GF-D8 (cell line): ENCODE data around the gene KMO.
A peak's percentile ranks its signal among the peaks of the same experiment; 100 is the strongest.

Experiments used
- DNase-seq: peaks from one replicate; lab custom pipeline; 2025; lab: John Stamatoyannopoulos, UW

Gene KMO

DNA sequence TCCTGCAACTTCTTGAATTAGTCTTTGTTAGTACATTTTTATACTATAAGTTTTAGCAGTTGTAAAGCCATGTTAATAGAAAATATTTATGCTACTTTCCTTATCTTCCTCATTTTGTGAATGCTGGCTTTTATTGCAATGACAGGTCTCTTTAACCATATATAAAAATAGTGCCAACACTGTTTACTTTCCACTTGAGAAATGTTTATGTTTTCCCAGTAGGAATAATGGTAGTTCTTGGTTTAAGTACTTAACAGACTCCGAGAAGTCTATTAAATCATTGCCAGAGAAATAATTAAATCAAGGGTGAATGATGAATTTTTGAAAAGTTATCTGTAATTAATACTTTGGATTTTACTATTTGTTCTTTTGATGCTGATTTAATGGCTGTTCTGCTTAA lies 98.3 kb downstream of the KMO start:
- DNase-seq, result no peak

DNA sequence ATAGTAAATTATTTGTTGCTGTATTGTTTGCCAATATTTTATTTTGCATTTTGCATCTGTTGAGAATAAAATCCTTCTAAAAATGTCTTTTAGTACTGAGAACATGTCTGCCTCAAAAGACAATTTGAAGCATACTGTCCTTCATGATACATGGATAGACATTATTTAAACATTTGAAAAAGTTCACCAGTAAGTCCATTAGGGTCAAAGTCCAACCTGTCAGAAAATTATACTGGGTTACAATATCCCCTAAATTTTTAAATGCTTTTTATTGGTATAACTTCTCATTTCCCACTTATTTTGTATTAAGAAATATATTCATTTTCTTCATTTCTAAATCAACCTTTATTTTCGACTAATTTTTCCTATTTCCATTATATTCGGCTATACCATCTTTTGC lies 98.7 kb downstream of the KMO start:
- no peak for DNase-seq

DNA sequence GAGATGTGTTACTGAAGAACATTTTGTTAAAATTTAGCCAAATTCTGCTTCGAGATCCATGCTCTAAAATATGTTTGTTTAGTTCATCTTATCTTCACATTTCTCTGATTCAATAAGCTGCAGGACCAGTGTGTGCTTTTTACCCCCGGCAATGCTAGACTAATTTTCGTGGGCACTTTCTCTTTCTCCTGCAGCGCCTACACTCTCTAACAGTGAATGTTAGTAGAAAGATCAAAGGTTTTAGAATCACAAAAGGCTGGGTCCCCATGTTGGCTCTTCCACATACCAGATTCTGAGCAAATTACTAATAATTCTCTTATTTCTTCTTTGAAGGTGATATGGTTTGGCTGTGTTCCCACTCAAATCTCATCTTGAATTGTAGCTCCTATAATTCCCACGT lies 99.5 kb downstream of the KMO start:
- no peak for DNase-seq

DNA sequence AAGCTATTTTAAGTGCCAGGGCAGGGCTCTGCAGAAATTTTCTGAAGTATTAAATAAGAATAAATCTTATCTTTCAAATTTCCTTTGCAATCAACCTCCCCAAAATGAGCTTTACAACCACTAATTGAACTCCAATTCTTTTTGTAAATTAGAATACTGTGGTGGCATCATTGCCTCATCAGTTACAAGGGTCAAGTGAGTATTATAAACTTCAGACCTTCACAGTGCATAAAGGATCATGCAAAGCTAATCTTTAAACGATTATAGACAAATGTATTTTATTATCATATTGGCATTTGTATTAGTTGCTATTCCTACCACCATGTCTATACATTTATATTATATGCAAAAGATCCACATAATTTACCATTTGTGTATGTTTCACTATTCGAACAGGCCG lies 100.8 kb downstream of the KMO start:
- DNase-seq, result no peak

DNA sequence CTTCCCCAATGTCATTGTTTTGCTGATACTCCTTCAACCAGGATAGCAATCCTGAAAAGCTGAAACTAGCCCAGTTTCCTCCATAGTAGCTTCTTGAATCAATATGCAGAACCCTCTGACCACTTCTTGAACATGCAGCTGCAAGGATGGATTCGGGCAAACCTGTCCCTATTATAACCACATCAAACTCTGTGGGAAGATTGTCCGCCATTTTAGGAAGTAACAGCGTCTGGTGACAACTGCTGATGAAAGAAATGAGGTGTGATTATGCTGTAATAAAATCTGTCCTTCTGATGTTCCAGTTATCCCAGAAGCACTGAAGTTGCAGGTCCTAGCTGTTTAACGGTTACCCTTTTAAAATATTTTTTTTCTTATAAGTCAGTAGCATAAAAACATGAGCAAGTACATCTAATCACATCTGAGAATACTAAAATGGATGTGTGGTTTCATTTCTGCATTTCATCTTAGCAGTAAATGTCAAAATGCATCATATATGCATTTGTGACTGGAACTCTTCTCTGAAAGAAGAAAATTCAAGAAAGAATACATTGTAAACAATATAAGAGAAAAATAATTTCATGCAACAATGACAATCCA lies 103.5 kb downstream of the KMO start:
- DNase-seq, result no peak

DNA sequence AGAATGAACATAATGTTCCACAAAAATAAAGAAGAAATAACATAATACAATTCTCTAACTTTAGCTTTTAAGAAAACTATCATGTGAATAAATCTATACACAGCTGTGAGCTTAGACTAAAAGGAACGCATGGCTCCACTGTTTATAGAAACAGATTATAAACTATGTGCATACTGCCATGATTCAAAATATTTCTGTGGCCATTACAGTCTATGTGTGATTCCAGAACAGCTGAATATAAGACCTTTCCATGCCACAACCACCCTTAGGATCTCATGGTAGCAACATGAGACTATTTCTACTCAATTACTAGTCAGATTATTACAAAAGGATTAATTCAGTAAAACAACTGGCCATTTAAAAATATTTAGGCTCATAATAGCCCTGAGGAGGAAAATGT lies 104.1 kb downstream of the KMO start:
- DNase-seq, result no peak

DNA sequence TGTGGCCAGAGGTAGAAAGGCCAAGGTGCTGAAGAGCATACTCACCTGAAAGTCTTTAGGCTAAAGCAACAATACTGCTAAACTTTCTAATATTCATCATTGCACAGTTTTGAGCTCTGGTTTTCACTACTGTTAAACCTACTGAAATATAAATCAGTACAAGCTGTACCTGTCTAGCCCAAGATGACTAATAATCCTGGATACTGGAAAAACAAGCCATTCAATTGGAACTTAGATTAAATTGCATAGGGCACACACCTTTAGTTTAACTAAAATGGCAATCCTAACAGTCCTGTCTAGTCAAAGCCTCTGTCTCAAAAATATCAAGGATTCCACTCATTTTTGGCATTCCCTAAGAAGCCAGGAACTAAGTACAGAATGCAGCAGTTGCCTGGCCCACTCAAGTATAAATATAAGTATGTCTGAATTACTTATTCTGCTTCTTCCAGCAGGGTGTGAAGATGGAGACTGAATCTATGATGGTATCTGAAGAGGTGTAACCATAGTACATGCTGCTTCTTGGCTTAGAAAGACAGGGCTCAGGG lies 104.9 kb downstream of the KMO start:
- DNase-seq, result no peak

DNA sequence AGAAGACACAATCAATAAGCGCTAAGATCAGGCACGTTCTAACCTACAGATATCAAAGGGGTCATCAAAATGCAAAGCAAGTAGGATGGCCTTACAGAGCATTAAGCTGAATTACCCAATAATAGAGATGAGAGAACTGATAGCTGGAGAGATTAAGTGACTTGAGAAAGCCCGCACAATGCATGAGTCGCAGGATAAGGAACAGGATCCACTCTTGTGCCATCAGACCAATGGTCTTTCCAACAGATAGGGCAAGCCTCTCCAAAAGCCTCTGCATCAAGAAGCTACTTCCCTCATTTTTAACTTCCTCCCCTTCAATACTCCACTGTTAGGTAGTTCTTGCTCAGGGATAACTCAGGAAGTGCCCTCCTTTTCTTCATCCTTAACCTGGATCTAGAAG lies 105.4 kb downstream of the KMO start:
- peak; percentile 19 for DNase-seq

DNA sequence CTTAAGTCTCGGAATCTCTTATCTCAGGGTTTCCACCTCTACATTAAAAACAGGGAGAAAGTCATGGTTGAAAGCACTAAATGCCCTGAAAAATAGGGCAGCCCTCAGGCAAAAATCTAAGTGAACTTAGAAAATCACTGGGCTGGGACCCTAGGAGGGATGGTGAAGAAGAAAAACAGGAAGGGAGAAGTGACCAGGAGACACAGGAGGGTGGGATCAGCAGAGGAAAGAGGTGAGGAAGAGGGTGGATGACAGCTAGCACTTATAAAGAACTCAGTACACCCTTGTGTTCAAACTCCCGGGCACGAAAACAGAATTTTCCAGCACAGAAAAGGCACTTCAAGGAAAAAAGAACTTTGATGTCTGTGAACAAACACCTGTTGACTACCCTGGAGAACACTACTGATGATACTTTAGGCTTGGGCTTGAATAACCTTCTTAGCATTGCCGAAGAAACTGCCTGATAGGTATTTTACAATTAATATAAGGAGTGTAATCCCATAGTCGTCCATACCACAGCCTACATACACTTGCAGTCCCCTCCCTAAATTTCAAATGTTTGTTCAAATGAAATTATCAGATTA lies 106.0 kb downstream of the KMO start:
- DNase-seq, result no peak

DNA sequence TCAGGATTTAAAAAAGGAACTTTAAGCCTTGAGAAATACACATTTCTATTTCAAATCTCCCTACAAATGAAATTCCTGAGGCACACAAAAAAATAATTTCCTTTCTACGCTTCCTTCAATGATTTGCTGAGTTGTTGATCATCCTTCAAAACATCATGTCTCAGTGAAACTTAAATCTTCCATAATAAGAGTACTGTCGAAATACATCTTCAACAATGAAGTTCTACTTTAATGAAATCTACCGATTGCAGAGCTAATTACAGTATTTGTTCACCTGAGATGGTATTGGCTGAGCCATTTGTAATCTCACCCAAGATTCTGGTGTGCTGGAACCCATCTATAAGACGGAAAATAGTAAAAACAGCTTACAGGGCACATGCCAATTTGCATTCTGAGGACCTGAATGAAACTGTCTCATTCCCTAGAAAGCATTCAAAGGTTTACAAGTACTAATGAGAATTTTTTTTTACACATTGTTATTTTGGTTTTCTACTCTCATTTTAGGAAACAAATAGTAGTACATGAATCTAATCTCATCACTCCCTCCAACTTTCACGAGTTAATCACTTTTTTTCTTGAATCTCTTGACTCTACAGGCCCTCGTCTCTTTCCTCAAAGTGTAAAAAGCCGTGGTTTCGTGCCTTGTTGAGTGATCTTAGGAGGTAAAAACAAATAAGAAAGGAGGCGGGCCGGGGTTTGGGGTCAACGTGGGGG lies 106.9 kb downstream of the KMO start:
- no peak for DNase-seq

DNA sequence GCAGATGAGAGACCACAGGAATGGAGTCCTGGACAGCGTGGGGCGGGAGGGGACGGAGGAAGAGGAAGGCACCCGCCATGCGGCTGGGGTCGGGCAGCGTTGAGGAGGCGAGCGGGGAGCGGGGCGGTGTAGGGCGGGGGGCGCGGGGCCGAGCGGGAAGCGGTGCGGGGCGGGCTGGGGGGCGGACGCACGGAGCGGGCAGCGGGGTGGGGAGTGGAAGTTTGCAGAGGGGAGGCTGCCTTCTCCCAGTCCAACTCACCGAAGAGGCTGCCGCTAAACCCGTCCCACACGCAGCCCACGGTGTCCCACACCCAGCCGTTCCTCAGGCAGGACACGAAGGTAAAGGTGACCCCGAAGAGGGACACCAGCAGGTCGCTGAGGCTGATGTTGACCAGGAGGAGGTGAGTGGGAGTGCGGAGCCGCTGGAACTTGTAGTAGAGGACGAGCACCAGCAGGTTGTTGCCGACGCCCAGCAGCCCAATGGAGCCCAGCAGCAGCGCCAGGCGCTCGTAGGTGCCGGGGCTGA lies 107.5 kb downstream of the KMO start:
- DNase-seq, result no peak

DNA sequence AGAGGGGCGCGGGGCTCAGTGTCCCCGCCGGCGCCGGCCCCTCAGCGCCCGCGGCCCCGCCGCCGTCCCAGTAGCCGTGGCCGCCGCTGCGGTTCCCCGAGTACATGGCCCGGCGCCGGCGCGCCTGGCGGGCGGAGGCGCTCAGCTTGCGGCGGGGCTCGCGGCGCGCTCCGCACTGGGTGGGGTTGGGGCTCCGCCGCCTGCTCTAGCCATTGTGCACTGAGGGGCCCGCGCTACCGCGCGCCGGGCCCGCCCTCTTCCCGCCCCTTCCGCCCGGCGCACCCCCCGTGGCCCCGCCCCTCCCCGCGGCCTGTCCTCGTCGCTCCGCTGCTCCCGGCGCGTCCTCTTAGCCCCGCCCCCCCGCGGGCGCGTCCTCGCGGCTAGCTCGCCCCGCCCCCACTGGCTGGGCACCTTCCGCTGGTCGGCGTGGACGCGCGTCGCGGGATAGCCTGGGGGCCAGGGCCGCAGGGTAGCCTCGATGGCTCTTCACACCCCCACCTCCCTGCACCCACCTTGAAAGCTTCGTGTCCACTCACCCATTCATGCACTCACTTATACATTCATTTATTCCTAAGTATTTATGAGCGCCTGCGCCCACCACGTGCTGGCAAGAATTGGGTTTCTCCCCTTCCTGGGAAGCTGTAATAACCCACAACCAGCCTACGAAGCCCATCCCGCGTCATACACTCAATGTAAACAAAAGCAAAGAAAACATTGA lies 108.1 kb downstream of the KMO start, which contains the start of the genes CHML and OPN3:
TSS of gene CHML (minus strand) at position 221 of the 718 bp plus-strand sequence. CDS start 4,603 bp downstream, outside the sequence.
TSS of gene OPN3 (minus strand) at position 221 of the 718 bp plus-strand sequence. CDS start at position 106, 115 bp downstream.
- peak; percentile 67 for DNase-seq

DNA sequence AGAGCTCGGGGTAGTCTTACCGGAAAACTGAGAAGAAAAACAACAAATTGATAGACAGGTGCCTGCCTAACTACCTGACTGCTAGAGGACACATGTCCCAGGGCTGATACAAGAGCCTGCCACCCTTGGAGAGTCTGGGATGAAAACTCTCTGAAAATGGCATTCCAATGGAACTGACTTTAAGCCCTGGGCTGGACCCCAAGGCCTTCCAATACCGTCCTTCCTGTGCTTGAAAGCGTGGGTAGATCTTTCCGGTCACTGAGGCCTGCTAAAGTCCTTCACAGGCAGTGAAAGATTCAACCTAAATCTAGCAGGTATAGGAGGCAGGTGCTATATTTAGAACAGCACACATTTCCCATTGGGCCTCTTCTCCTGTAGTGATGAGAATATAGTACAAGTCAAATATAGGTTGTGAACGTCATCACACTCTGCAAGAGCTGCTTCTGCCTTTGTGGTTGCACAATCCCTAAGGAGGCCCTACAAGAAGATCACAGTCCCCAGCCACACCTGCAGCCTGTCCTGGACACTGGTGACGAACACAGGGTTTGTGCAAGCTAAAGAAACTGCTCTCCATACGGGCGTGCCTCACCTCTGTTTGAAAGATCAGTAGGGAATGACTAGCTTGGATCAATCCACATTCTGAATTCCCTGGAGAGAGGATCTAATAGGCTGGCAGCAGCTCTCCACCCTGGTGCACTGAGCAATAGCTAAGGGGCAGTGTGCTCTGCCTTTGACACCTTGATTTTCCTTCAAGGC lies 108.9 kb downstream of the KMO start:
- no peak for DNase-seq

DNA sequence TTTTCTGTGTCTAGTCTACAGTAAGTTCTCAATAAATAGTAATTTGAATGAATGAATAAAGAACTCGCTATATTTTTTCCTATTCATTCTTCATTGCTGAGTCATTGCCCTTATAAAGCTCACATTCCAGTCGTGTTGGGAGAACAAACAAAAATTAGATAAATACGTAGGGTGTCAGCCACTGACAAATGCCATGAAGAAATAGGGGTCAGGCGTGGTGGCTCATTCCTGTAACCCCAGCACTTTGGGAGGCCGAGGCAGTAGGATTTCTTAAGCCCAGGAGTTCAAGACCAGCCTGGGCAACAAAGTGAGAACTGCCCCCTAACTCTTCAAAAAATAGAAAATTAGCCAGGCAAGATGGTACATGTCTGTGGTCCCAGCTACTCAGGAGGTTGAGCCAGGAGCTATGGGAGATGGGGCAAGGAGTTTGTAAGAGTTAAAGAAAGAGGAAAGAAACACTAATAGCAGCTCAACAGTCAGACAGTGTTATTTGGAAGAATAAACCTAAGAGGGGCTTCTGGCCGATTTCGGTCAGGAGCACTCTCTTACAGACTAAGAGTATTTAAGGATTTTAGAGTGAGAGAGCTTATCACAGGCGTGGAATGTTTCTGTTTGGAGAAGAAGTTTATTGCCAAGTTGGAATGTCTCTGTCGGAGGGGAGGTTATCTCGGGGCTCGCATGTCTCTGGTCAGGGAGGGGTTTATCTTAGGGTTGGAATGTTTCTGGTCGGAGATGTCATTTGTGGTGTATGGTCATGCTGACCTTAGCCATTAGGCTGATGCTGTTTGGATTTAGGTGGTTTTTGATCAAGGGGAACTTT lies 109.8 kb downstream of the KMO start:
- no peak for DNase-seq

DNA sequence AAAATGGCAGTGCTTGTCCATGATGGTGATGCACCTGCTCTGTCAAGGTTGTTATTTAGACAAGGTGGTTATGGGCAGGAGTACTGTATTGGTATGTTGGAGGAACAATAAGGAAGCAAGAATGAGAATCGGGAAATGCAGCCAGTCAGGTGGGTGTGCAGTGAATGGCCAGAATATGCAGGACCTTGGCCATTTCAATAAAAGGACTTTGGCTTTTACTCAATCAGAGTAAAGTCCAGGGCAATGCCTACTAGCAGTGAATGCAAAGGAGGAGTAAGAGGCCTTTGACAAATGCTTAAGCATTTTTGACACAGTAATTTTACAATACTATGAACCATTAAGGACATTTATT lies 110.4 kb downstream of the KMO start:
- no peak for DNase-seq

DNA sequence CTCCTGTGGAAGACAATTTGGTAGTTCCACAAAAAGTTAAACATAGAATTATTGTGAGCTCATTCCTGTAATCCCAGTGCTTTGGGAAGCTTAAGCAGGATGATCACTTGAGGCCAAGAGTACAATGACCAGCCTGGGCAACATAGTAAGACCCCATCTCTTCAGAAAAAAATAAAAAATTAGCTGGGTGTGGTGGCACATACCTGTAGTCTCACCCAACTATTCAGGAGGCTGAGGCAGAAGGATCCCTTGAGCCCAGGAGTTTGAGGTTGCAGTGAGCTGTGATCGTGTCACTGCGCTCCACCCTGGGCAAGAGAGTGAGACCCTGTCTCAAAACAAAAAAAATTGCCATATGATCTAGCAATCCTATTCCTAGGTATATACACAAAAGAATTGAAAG lies 112.1 kb downstream of the KMO start:
- DNase-seq, result no peak

DNA sequence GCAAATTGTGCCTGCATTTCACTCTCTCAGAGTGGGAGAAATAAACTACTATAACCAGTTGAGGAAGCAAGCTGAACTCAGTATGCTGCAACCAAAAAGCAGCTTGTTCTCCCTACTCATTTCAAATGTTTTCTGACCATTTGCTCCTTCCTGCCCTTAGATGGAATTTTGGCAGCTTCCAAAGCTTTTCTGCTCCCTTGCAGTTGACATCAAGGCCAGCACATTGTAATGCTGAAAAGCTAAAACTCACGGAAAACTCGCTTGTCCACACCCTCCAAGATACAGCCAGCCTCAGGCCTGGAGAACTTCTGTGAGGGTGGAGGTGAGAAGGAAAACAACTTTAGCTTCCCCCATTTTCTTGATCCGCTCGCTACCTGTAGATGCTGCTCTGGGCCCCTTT lies 113.0 kb downstream of the KMO start:
- no peak for DNase-seq
